Peyer's patch (tissue), 4 donors: Measurements from ENCODE around the gene LRRK1. TPM values are rescaled to one million over a fixed set of nuclear protein-coding genes. Genes with fewer than 3 reads are reported as not detected.
A peak's percentile ranks its signal among the peaks of the same experiment; 100 is the strongest.
"Not testable (repeated sequence)": the region's sequence is repeated elsewhere in the genome, so short reads cannot be mapped to it uniquely, and the experiment has no call there.

Source experiments
- DNase-seq, 3 donors: peaks; one replicate each; pipeline ENCODE4 v3.0.0-alpha.2; 2017 to 2019
- H3K27ac ChIP-seq, 4 donors: fragments of 200-600 bp; sonication (generic); one replicate each; pipeline ENCODE4 v1.5.1; 2016 to 2019
- H3K27me3 ChIP-seq, 2 donors: fragments of 200-600 bp; sonication (generic); one replicate each; pipeline ENCODE4 v1.5.1; 2019
- H3K36me3 ChIP-seq, 3 donors: fragments of 200-600 bp; sonication (generic); one replicate each; pipeline ENCODE4 v1.5.1; 2016 to 2019
- H3K4me1 ChIP-seq, 4 donors: fragments of 200-600 bp; sonication (generic); one replicate each; pipeline ENCODE4 v1.5.1; 2016 to 2019
- H3K4me3 ChIP-seq, 4 donors: fragments of 200-600 bp; sonication (generic); 1 replicate in 3 of 4; 2 replicates in 1 of 4; pipeline ENCODE4 v1.5.1; 2016 to 2019; ENCODE audit warnings: mild to moderate bottlenecking in 1 of 4
- H3K9me3 ChIP-seq, 4 donors: fragments of 200-600 bp; sonication (generic); one replicate each; pipeline ENCODE4 v1.5.1; 2016 to 2019; ENCODE audit warnings: mild to moderate bottlenecking in 1 of 4
- POLR2A ChIP-seq, 2 donors: fragments of 450-650 bp; IDR thresholded peaks; one replicate each; pipeline ENCODE4 v1.5.1; 2017; ENCODE audit warnings: antibody characterized with exemption in 2 of 2, mild to moderate bottlenecking in 2 of 2, moderate library complexity in 2 of 2
- total RNA-seq, 4 donors: library from RNA; depleted of rRNA; stranded (reverse); fragments of >200 nt; gene quantifications; one replicate each; pipeline ENCODE4 v1.1.0, GENCODE V29; 2016
- TF ChIP-seq, protein P1 (sequence below), 6 experiments: fragments of 450-650 bp in 4 of 6; fragments of 200-600 bp in 2 of 6; sonication (generic) in 1 of 6; IDR thresholded peaks; one replicate each; pipeline ENCODE4 v1.5.1; 2017 to 2019; ENCODE audit warnings: antibody characterized with exemption in 6 of 6, mild to moderate bottlenecking in 3 of 6, moderate library complexity in 1 of 6

Gene LRRK1
- total RNA-seq, 4 donors from 2014 or later = 49.2 to 66.0 (median 55.5) TPM

DNA sequence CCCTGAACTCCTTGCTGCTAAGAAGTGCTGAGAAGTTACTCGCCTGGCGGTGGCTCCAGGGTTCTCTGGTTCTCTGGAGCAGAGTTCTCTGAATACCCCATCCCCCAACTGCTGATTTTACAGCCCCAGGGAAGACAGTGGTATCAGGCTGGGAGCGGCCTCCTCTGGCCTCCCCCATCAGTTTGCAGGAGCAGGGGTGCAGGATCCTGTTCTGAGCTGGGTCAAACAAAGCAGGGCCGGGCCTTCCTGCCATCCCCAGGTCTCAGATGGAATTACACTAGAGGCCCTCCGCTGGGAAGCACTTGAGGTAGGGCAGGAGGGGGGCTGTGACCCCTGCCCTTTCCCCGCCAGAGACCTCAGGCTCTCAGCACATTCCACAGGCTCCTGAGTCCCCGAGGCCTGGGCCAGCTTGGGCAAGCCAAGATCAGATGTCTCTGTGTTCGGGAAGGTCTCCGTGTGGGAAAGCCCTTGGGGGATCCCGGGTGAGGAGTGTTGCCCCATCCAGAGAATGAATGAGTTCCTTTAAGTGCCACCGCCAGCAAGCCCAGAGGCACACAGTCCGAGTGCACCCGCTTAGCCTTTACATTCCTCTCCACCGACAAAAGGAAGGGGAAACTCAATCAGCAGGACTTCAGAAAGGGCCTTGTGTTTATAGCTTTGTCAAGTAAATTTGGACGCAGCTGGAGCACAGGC, 149.9 kb downstream of the LRRK1 start:
- Histone ChIP-seq H3K4me1 (peaks cover 0 to 14% (median 0%) of the 10 kb centered on the region in 4 donors), H3K9me3 (no peaks in the 10 kb centered on the region), H3K4me3 (no peak overlapping the region), H3K36me3 (peaks cover 0 to 25% (median 0%) of the 10 kb centered on the region in 3 donors), H3K27me3 (no peaks in the 10 kb centered on the region), H3K27ac (peak overlapping the region; percentile 34 to 63 (median 53))
- DNase-seq = no peak
- TF ChIP-seq, protein P1, sequence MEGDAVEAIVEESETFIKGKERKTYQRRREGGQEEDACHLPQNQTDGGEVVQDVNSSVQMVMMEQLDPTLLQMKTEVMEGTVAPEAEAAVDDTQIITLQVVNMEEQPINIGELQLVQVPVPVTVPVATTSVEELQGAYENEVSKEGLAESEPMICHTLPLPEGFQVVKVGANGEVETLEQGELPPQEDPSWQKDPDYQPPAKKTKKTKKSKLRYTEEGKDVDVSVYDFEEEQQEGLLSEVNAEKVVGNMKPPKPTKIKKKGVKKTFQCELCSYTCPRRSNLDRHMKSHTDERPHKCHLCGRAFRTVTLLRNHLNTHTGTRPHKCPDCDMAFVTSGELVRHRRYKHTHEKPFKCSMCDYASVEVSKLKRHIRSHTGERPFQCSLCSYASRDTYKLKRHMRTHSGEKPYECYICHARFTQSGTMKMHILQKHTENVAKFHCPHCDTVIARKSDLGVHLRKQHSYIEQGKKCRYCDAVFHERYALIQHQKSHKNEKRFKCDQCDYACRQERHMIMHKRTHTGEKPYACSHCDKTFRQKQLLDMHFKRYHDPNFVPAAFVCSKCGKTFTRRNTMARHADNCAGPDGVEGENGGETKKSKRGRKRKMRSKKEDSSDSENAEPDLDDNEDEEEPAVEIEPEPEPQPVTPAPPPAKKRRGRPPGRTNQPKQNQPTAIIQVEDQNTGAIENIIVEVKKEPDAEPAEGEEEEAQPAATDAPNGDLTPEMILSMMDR (IDR thresholded peaks at IDR 0.05) = peak in 1 of 6 experiments; percentile 8
- no peak for TF ChIP-seq POLR2A (IDR thresholded peaks at IDR 0.05)

DNA sequence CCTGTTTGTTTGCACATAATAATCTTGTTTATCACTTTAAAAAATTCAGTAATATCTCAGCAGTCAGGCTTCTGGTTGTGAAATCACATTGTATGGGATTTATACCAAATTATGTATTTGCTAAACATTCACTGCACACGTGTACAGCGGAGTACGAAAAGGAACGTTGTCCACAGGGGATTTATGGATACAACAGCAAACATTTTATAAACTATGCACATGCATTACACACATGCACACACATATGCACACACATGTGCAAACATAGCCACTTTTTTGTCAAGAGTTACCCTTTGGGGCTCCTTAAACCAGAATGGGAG, 150.5 kb downstream of the LRRK1 start:
- no peak for DNase-seq
- Histone ChIP-seq H3K9me3 (no peaks in the 10 kb centered on the region), H3K27me3 (no peaks in the 10 kb centered on the region), H3K27ac (peak overlapping the region; percentile 39 to 69 (median 53)), H3K36me3 (peaks cover 0 to 20% (median 0%) of the 10 kb centered on the region in 3 donors), H3K4me3 (no peak overlapping the region), H3K4me1 (peaks cover 0 to 14% (median 0%) of the 10 kb centered on the region in 4 donors)
- TF ChIP-seq, protein P1 (IDR thresholded peaks at IDR 0.05) = no peak
- TF ChIP-seq POLR2A (IDR thresholded peaks at IDR 0.05) = no peak

DNA sequence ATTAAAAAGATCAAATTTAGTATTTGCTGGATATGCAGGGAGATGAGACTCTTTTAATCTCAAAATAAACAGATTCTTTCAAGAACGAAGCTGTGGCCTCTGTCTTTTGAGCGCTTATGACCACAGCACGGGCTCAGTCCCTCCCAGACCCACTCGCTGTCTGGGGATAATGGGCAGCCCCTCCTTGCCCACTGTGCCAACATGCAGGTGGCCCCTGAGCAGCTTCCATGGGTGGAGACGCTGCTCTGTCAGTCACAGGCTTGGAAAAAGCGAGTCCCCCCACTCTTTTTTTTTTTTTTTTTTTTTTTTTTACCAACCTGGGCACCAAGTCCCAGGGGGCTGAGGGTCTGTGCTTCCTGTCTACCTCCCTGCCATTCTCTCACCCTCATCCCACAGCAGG, 150.9 kb downstream of the LRRK1 start:
- Histone ChIP-seq H3K4me3 (no peak overlapping the region), H3K36me3 (peaks cover 0 to 20% (median 0%) of the 10 kb centered on the region in 3 donors), H3K27ac (peak overlapping the region; percentile 39 to 69 (median 58)), H3K4me1 (peaks cover 0 to 14% (median 0%) of the 10 kb centered on the region in 4 donors), H3K27me3 (no peaks in the 10 kb centered on the region), H3K9me3 (no peaks in the 10 kb centered on the region)
- no peak for DNase-seq
- TF ChIP-seq POLR2A (IDR thresholded peaks at IDR 0.05) = no peak
- TF ChIP-seq, protein P1 (IDR thresholded peaks at IDR 0.05) = no peak

DNA sequence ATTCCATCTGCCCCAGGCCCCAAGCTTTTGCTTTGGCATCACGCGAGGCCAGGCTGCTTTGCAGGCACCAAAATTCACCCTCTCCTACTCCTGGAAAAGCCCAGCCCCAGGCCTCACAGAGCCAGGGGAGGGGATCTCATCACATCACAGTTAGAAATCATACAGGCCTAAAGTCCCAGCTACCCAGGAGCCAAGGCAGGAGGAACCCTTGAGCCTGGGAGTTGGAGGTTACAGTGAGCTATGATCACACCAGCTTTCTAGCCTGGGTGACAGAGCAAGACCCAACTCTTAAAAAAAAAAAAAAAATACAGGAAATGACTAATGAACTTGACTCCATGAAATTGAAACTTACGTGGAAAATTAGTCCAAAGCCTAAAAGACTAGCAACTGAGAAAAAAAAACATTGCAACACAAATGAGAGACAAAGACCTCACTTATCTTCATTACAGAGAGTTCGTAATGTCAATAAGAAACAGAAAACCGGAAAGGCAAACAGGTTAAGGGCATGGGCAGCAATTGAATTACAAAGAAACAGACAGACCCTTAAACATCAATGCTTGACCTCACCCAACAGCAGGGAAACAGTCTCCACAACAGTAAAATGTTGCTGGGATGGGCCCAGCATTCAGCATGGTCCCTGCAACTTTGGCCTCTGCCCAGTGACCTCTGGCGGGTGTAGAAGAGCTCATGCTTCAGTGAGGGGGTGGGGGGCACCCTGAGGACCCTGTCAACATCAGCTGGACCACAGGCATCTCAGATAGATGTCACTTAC, 151.5 kb downstream of the LRRK1 start:
- Histone ChIP-seq H3K27me3 (no peaks in the 10 kb centered on the region), H3K36me3 (peaks cover 0 to 20% (median 0%) of the 10 kb centered on the region in 3 donors), H3K4me1 (peaks cover 0 to 14% (median 0%) of the 10 kb centered on the region in 4 donors), H3K9me3 (no peaks in the 10 kb centered on the region), H3K27ac (peak overlapping the region; percentile 39 to 69 (median 60)), H3K4me3 (no peak overlapping the region)
- TF ChIP-seq, protein P1 (IDR thresholded peaks at IDR 0.05) = no peak
- no peak for TF ChIP-seq POLR2A (IDR thresholded peaks at IDR 0.05)
- DNase-seq = peak in 1 of 3 donors; percentile 15

DNA sequence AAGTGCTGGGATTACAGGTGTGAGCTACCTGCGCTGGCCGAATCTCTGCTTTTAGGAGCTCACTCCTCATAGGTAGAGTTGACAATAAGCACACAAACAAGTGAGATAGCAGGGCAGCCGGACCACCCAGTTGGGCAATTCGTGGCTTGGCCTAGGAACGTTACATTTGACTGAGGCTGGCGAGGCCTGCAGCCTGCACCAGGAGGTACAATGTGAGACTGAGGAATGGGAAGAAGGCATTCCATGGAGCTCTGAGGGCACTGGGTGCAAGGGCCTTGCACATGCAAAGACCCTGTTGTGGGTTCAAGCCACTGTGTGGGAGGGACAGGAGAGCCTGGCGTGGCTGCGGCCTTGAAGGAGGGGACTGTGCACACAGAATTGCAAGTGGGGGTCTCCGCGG, 152.5 kb downstream of the LRRK1 start:
- peak in 1 of 3 donors; percentile 21 for DNase-seq

DNA sequence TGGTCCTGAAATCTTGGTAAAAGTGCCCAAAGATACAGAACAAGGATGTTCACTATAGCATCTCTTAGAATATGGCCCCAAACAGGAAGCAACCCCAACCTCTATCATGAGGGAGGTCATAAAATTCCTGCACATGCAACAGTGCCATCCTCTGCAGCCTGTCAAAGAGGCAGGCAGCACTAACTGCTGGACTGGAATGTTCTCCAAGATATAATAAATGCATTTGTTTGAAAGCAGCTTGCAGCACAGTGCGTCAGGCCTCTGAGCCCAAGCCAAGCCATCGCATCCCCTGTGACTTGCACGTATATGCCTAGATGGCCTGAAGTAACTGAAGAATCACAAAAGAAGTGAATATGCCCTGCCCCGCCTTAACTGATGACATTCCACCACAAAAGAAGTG, 153.1 kb downstream of the LRRK1 start:
- H3K27me3 ChIP-seq, H3K9me3 ChIP-seq, H3K27ac ChIP-seq, DNase-seq, H3K36me3 ChIP-seq, H3K4me3 ChIP-seq: not testable (repeated sequence)
- peaks cover 0 to 14% (median 0%) of the 10 kb centered on the region in 4 donors for H3K4me1 ChIP-seq

More for the DNA sequence above, 152.5 kb downstream of the LRRK1 start:
- Histone ChIP-seq H3K4me1 (peaks cover 0 to 14% (median 0%) of the 10 kb centered on the region in 4 donors), H3K4me3 (no peak overlapping the region), H3K27me3 (no peaks in the 10 kb centered on the region), H3K9me3 (no peaks in the 10 kb centered on the region), H3K36me3 (peaks cover 0 to 12% (median 0%) of the 10 kb centered on the region in 3 donors), H3K27ac (peak overlapping the region in 1 of 4 donors; percentile 60)
- no peak for TF ChIP-seq POLR2A (IDR thresholded peaks at IDR 0.05)
- TF ChIP-seq, protein P1 (IDR thresholded peaks at IDR 0.05) = no peak

DNA sequence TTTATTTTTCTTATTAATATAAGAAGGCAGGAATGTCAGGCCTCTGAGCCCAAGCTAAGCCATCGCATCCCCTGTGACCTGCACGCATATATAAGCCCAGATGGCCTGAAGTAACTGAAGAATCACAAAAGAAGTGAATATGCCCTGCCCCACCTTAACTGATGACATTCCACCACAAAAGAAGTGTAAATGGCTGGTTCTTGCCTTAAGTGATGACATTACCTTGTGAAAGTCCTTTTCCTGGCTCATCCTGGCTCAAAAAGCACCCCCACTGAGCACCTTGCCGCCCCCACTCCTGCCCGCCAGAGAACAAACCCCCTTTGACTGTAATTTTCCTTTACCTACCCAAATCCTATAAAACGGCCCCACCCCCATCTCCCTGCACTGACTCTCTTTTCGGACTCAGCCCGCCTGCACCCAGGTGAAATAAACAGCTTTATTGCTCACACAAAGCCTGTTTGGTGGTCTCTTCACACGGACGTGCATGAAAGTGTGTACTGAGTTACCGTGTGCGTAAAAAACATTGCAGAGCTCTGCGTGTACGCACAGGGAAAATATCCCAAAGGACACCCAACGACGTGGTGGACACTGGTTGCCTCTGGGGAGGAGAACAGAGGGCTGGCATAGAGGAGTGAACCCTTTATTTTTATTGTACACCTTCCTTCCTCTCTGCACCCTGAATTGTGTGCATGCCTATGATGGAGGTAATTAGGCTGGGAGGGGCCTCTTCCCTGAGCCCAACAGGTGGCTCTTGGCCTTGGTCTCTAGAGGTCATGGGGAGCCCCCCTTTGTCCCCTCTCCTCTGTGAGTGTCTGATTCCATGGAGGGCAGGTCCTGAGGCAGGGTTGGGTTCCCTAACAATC, 158.9 kb downstream of the LRRK1 start:
- not testable (repeated sequence) for H3K4me3 ChIP-seq, H3K4me1 ChIP-seq, DNase-seq, H3K36me3 ChIP-seq, H3K9me3 ChIP-seq, H3K27ac ChIP-seq, H3K27me3 ChIP-seq
